Panc1 (cell line): Measurements from ENCODE around the gene MYO1E. TPM values are rescaled to one million over a fixed set of nuclear protein-coding genes. Genes with fewer than 3 reads are reported as not detected.

Experiments used
- ATAC-seq: fragments of 200-7000 bp; cut with Tn5 transposase; 2 replicates; pipeline ENCODE4 v1.9.1; 2020; ENCODE audit warnings: mild to moderate bottlenecking, moderate library complexity
- BruUV-seq: library from RNA; stranded (reverse); fragments of 400-500 nt; replicated peaks from 2 replicates; lab custom pipeline; 2021; lab: Mats Ljungman, UMichigan
- CTCF ChIA-PET: fragments of 300-600 bp; sonication (Branson Sonifier 250); formaldehyde crosslinking; loops from one replicate; lab custom pipeline; 2022; ENCODE audit warnings: antibody characterized with exemption; lab: Charles Lee
- POLR2A ChIA-PET: fragments of 300-600 bp; sonication (Branson Sonifier 250); formaldehyde crosslinking; loops from one replicate; lab custom pipeline; 2022; ENCODE audit warnings: antibody characterized with exemption; lab: Charles Lee
- DNase-seq: peaks from one replicate; pipeline ENCODE4 v3.0.0-alpha.2; 2010; ENCODE audit warnings: low read depth, low spot score
- H3K27ac ChIP-seq: 2 replicates; pipeline ENCODE4 v1.5.1; 2011; ENCODE audit warnings: mild to moderate bottlenecking, low read length, inconsistent platforms
- H3K27me3 ChIP-seq: fragments of 200-500 bp; sonication (Bioruptor generic); 2 replicates; pipeline ENCODE4 v1.6.0; 2014; ENCODE audit warnings: low read length, inconsistent platforms; ENCODE audit not compliant: control insufficient read depth, insufficient read depth
- H3K36me3 ChIP-seq: fragments of 200-500 bp; sonication (Bioruptor generic); 2 replicates; pipeline ENCODE4 v1.5.1; 2014; ENCODE audit warnings: inconsistent platforms, mild to moderate bottlenecking, low read length, moderate library complexity; ENCODE audit not compliant: control insufficient read depth, insufficient read depth
- H3K4me1 ChIP-seq: 2 replicates; pipeline ENCODE4 v1.5.1; 2011; ENCODE audit warnings: inconsistent platforms, mild to moderate bottlenecking, low read length, moderate library complexity; ENCODE audit not compliant: control insufficient read depth, insufficient read depth
- H3K4me3 ChIP-seq, 2 experiments: 2 replicates each; pipeline ENCODE4 v1.5.1; 2011 to 2012; ENCODE audit warnings: low read depth in 2 of 2, low read length in 2 of 2, mild to moderate bottlenecking in 2 of 2, inconsistent platforms in 1 of 2, moderate library complexity in 1 of 2
- H3K9me3 ChIP-seq: fragments of 200-500 bp; sonication (Bioruptor generic); 2 replicates; pipeline ENCODE4 v1.5.1; 2014; ENCODE audit warnings: low read depth, mild to moderate bottlenecking, inconsistent platforms, low read length, moderate library complexity; ENCODE audit not compliant: control insufficient read depth, insufficient read depth
- POLR2AphosphoS5 ChIP-seq: IDR thresholded peaks from 2 replicates; pipeline ENCODE4 v1.6.1; 2012; ENCODE audit warnings: mild to moderate bottlenecking, low read depth, low read length, moderate library complexity
- SIN3A ChIP-seq: IDR thresholded peaks from 2 replicates; pipeline ENCODE4 v1.6.1; 2012; ENCODE audit warnings: low read depth, mild to moderate bottlenecking, low read length, moderate library complexity, borderline replicate concordance; ENCODE audit not compliant: insufficient read depth
- TCF7L2 ChIP-seq: IDR thresholded peaks from 2 replicates; pipeline ENCODE4 v1.6.1; 2011; ENCODE audit warnings: mild to moderate bottlenecking, low read depth, low read length, inconsistent platforms
- in situ Hi-C: cut with HindIII; loops from 2 replicates; pipeline ENCODE4 v1.10.0; 2016; ENCODE audit warnings: low sequenced_read_pairs, low pct_unique_long_range_greater_than_20kb
- intact Hi-C: fragments of 100-400 bp; cut with micrococcal nuclease; formaldehyde crosslinking; loops from one replicate; pipeline ENCODE4 v1.10.0; 2022; ENCODE audit not compliant: unreplicated experiment
- total RNA-seq: library from RNA; stranded (reverse); gene quantifications from one replicate; pipeline ENCODE4 v1.2.1, GENCODE V29; 2021; ENCODE audit not compliant: unreplicated experiment
- TF ChIP-seq, protein P1 (sequence below), 2 experiments: IDR thresholded peaks; 2 replicates each; pipeline ENCODE4 v1.6.1; 2011 to 2012; ENCODE audit warnings: low read depth in 2 of 2, control low read depth in 1 of 2, low read length in 1 of 2, mild to moderate bottlenecking in 1 of 2, moderate library complexity in 1 of 2; ENCODE audit not compliant: insufficient read depth in 1 of 2
- TF ChIP-seq, protein P2 (sequence below): fragments of 450-650 bp; IDR thresholded peaks from 2 replicates; pipeline ENCODE4 v1.5.1; 2017; ENCODE audit warnings: mild to moderate bottlenecking

The MYO1E gene
- total RNA-seq, 1 experiment from 2014 or later, result 161 TPM

DNA sequence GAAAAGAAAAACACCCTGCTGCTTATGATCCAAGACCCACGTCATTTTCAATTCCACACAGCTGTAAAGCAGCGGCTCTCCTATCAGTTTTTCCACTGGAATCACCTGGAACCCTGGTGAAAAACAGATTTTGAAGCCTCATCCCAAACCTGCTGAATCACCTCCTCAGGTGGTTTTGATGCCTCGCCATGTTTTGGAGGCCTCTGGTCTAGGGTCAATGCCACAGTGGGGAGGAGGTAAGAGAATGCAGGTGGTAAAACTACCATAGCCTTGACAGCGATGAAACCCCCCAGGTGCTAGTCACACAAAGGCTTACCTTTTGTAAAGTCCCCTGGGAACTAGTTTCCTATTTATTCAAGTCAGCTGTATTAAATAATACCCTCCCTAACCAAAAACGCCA, 24.8 kb downstream of the MYO1E start:
- intact Hi-C loops, result no loop called here
- no peak for ATAC-seq

DNA sequence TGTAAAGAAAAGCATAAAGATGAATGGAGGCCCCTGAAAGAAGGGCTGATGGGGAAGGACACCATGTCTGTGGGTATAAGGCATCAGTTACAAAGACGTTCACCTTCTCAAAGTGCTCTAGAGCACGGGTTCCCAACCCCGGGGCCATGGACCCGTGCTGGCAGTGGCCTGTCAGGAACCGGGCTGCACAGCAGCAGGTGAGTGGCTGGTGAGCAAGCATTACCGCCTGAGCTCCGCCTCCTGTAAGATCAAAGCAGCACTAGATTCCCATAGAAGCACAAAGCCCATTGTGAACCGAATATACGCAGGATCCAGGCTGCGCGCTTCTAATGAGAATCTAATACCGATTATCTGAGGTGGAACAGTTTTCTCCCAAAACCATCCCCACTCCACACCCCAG, 25.7 kb downstream of the MYO1E start:
- Histone ChIP-seq H3K4me3 (no peak overlapping the region), H3K27ac (no peak overlapping the region), H3K36me3 (no peaks in the 10 kb centered on the region), H3K27me3 (no peaks in the 10 kb centered on the region), H3K4me1 (peaks cover 21% of the 10 kb centered on the region), H3K9me3 (no peaks in the 10 kb centered on the region)
- ATAC-seq (no peak), DNase-seq (no peak)
- intact Hi-C loops (no loop called here), in situ Hi-C loops (no loop called here)
- POLR2A ChIA-PET, result no interaction called here
- CTCF ChIA-PET, result no interaction called here
- TF ChIP-seq SIN3A, result no peak
- TF ChIP-seq, protein P1, sequence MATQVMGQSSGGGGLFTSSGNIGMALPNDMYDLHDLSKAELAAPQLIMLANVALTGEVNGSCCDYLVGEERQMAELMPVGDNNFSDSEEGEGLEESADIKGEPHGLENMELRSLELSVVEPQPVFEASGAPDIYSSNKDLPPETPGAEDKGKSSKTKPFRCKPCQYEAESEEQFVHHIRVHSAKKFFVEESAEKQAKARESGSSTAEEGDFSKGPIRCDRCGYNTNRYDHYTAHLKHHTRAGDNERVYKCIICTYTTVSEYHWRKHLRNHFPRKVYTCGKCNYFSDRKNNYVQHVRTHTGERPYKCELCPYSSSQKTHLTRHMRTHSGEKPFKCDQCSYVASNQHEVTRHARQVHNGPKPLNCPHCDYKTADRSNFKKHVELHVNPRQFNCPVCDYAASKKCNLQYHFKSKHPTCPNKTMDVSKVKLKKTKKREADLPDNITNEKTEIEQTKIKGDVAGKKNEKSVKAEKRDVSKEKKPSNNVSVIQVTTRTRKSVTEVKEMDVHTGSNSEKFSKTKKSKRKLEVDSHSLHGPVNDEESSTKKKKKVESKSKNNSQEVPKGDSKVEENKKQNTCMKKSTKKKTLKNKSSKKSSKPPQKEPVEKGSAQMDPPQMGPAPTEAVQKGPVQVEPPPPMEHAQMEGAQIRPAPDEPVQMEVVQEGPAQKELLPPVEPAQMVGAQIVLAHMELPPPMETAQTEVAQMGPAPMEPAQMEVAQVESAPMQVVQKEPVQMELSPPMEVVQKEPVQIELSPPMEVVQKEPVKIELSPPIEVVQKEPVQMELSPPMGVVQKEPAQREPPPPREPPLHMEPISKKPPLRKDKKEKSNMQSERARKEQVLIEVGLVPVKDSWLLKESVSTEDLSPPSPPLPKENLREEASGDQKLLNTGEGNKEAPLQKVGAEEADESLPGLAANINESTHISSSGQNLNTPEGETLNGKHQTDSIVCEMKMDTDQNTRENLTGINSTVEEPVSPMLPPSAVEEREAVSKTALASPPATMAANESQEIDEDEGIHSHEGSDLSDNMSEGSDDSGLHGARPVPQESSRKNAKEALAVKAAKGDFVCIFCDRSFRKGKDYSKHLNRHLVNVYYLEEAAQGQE (IDR thresholded peaks at IDR 0.05; ENCODE audit: insufficient read depth in 1 of 2, low read depth in 2 of 2, low read length in 1 of 2), result no peak
- no TSS peak for BruUV-seq

More for the DNA sequence above, 24.8 kb downstream of the MYO1E start:
- ChIA-PET POLR2A (no interaction called here), CTCF (no interaction called here)
- no peak for DNase-seq
- Histone ChIP-seq H3K27ac (no peak overlapping the region), H3K4me3 (no peak overlapping the region), H3K27me3 (no peaks in the 10 kb centered on the region), H3K9me3 (no peaks in the 10 kb centered on the region), H3K4me1 (peaks cover 31% of the 10 kb centered on the region), H3K36me3 (no peaks in the 10 kb centered on the region)
- no TSS peak for BruUV-seq
- TF ChIP-seq TCF7L2 (no peak), SIN3A (no peak), POLR2AphosphoS5 (no peak)
- TF ChIP-seq, protein P1 (IDR thresholded peaks at IDR 0.05; ENCODE audit: insufficient read depth in 1 of 2, low read depth in 2 of 2, low read length in 1 of 2), result no peak
- TF ChIP-seq, protein P2, sequence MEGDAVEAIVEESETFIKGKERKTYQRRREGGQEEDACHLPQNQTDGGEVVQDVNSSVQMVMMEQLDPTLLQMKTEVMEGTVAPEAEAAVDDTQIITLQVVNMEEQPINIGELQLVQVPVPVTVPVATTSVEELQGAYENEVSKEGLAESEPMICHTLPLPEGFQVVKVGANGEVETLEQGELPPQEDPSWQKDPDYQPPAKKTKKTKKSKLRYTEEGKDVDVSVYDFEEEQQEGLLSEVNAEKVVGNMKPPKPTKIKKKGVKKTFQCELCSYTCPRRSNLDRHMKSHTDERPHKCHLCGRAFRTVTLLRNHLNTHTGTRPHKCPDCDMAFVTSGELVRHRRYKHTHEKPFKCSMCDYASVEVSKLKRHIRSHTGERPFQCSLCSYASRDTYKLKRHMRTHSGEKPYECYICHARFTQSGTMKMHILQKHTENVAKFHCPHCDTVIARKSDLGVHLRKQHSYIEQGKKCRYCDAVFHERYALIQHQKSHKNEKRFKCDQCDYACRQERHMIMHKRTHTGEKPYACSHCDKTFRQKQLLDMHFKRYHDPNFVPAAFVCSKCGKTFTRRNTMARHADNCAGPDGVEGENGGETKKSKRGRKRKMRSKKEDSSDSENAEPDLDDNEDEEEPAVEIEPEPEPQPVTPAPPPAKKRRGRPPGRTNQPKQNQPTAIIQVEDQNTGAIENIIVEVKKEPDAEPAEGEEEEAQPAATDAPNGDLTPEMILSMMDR, result no peak
- in situ Hi-C loops, result no loop called here
